ENCODE measurements around the gene AQP3. TPM values are rescaled to one million over a fixed set of nuclear protein-coding genes. Genes with fewer than 3 reads are reported as not detected.

AQP3 gene
- polyA plus RNA-seq, 1 donor (not counting 4 experiments of a cell fraction or from before 2014, with no cell fraction given): 239 TPM

- no peak for DNase-seq (ENCODE audit: low read depth, low spot score)
These were observed 32.4 kb downstream of the AQP3 start for GRCh38 chr9:33414889-33415500.

GRCh38 chr9:33414268-33414667 is 33.1 kb downstream of the AQP3 start:
- FAIRE-seq: no peak
- no peak overlapping the region for H3K4me2 ChIP-seq (ENCODE audit: control insufficient read depth, extremely low read depth, insufficient read depth, low read depth, low read length)

More at GRCh38 chr9:33414889-33415500, 32.4 kb downstream of the AQP3 start:
- no peaks in the 10 kb centered on the region for H4K20me1 ChIP-seq (ENCODE audit: control insufficient read depth, extremely low read depth, insufficient read depth, low read length)
- dilution Hi-C loops (cut with MboI; ENCODE audit: extremely low pct_ligation_motif_present, low sequenced_read_pairs): no loop called here
- H3K4me3 ChIP-seq (ENCODE audit: control insufficient read depth in 2 of 3, extremely low read depth in 1 of 3, insufficient read depth in 2 of 3, low read depth in 1 of 3, low read length in 3 of 3): no peak overlapping the region
- H3K36me3 ChIP-seq (ENCODE audit: control insufficient read depth in 2 of 2, extremely low read depth in 1 of 2, insufficient read depth in 2 of 2, low read length in 2 of 2): no peaks in the 10 kb centered on the region
- no peak overlapping the region for H3K27ac ChIP-seq (ENCODE audit: control insufficient read depth, insufficient read depth, low read length)
- no peaks in the 10 kb centered on the region for H3K27me3 ChIP-seq (ENCODE audit: control insufficient read depth, extremely low read depth, insufficient read depth, low read length)
- H3K4me2 ChIP-seq (ENCODE audit: control insufficient read depth, extremely low read depth, insufficient read depth, low read depth, low read length): peak overlapping the region; percentile 24
- FAIRE-seq: no peak
- H3K79me2 ChIP-seq (ENCODE audit: control insufficient read depth, insufficient read depth, low read length): no peaks in the 10 kb centered on the region
- H3K9me1 ChIP-seq (ENCODE audit: control insufficient read depth, extremely low read depth, insufficient read depth, low read length): no peaks in the 10 kb centered on the region
- no peak for TF ChIP-seq EZH2 (IDR thresholded peaks at IDR 0.05; ENCODE audit: low read length)
- TF ChIP-seq, protein P1, sequence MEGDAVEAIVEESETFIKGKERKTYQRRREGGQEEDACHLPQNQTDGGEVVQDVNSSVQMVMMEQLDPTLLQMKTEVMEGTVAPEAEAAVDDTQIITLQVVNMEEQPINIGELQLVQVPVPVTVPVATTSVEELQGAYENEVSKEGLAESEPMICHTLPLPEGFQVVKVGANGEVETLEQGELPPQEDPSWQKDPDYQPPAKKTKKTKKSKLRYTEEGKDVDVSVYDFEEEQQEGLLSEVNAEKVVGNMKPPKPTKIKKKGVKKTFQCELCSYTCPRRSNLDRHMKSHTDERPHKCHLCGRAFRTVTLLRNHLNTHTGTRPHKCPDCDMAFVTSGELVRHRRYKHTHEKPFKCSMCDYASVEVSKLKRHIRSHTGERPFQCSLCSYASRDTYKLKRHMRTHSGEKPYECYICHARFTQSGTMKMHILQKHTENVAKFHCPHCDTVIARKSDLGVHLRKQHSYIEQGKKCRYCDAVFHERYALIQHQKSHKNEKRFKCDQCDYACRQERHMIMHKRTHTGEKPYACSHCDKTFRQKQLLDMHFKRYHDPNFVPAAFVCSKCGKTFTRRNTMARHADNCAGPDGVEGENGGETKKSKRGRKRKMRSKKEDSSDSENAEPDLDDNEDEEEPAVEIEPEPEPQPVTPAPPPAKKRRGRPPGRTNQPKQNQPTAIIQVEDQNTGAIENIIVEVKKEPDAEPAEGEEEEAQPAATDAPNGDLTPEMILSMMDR (optimal IDR thresholded peaks at IDR 0.05 in 1 of 3, IDR thresholded peaks at IDR 0.05 in 1 of 3, conservative IDR thresholded peaks at IDR 0.05 in 1 of 3; ENCODE audit: extremely low read depth in 1 of 3, insufficient read depth in 2 of 3, low read length in 3 of 3): no peak
- H3K9me3 ChIP-seq (ENCODE audit: control insufficient read depth, low read depth, low read length): no peaks in the 10 kb centered on the region
- H2AFZ ChIP-seq (ENCODE audit: control insufficient read depth, low read length): no peak overlapping the region
- peaks cover 45% of the 10 kb centered on the region for H3K4me1 ChIP-seq (ENCODE audit: control insufficient read depth, extremely low read depth, insufficient read depth, low read length)
- H3K9ac ChIP-seq (ENCODE audit: control insufficient read depth, extremely low read depth, insufficient read depth, low read length): no peak overlapping the region

More at GRCh38 chr9:33414268-33414667, 33.1 kb downstream of the AQP3 start:
- dilution Hi-C loops (cut with MboI; ENCODE audit: extremely low pct_ligation_motif_present, low sequenced_read_pairs): no loop called here
- no peaks in the 10 kb centered on the region for H3K27me3 ChIP-seq (ENCODE audit: control insufficient read depth, extremely low read depth, insufficient read depth, low read length)
- no peak for DNase-seq (ENCODE audit: low read depth, low spot score)
- no peaks in the 10 kb centered on the region for H3K79me2 ChIP-seq (ENCODE audit: control insufficient read depth, insufficient read depth, low read length)
- peaks cover 45% of the 10 kb centered on the region for H3K4me1 ChIP-seq (ENCODE audit: control insufficient read depth, extremely low read depth, insufficient read depth, low read length)
- no peaks in the 10 kb centered on the region for H3K9me1 ChIP-seq (ENCODE audit: control insufficient read depth, extremely low read depth, insufficient read depth, low read length)
- no peaks in the 10 kb centered on the region for H3K9me3 ChIP-seq (ENCODE audit: control insufficient read depth, low read depth, low read length)
- no peak overlapping the region for H3K4me3 ChIP-seq (ENCODE audit: control insufficient read depth in 2 of 3, extremely low read depth in 1 of 3, insufficient read depth in 2 of 3, low read depth in 1 of 3, low read length in 3 of 3)
- H3K27ac ChIP-seq (ENCODE audit: control insufficient read depth, insufficient read depth, low read length): no peak overlapping the region
- H3K9ac ChIP-seq (ENCODE audit: control insufficient read depth, extremely low read depth, insufficient read depth, low read length): no peak overlapping the region
- no peak overlapping the region for H2AFZ ChIP-seq (ENCODE audit: control insufficient read depth, low read length)
- no peaks in the 10 kb centered on the region for H3K36me3 ChIP-seq (ENCODE audit: control insufficient read depth in 2 of 2, extremely low read depth in 1 of 2, insufficient read depth in 2 of 2, low read length in 2 of 2)
- no peak for TF ChIP-seq EZH2 (IDR thresholded peaks at IDR 0.05; ENCODE audit: low read length)
- TF ChIP-seq, protein P1 (optimal IDR thresholded peaks at IDR 0.05 in 1 of 3, IDR thresholded peaks at IDR 0.05 in 1 of 3, conservative IDR thresholded peaks at IDR 0.05 in 1 of 3; ENCODE audit: extremely low read depth in 1 of 3, insufficient read depth in 2 of 3, low read length in 3 of 3): no peak
- H4K20me1 ChIP-seq (ENCODE audit: control insufficient read depth, extremely low read depth, insufficient read depth, low read length): no peaks in the 10 kb centered on the region

All from keratinocyte (primary cell).